Activated T-cell treated with anti-CD3 and anti-CD28 coated beads, Interleukin-2, amount 50 U/mL, for 24 hours (primary cell): Measurements from ENCODE around the gene NID1.

Experiments
- DNase-seq: peaks from one replicate; pipeline ENCODE4 v3.0.0-alpha.2; 2020
- H3K27ac Mint-ChIP-seq: 2 replicates; pipeline ENCODE4 v1.8.0; 2020; ENCODE audit warnings: mild to moderate bottlenecking, mixed read lengths
- H3K27me3 Mint-ChIP-seq: 2 replicates; pipeline ENCODE4 v1.8.0; 2020; ENCODE audit warnings: mixed read lengths
- H3K36me3 Mint-ChIP-seq: 2 replicates; pipeline ENCODE4 v1.8.0; 2020; ENCODE audit warnings: low read depth, mixed read lengths
- H3K4me1 Mint-ChIP-seq: 2 replicates; pipeline ENCODE4 v1.8.0; 2020; ENCODE audit warnings: low read depth, mixed read lengths
- H3K4me3 Mint-ChIP-seq: 2 replicates; pipeline ENCODE4 v1.8.0; 2020; ENCODE audit warnings: mild to moderate bottlenecking, moderate library complexity, mixed read lengths
- H3K9me3 Mint-ChIP-seq: 2 replicates; pipeline ENCODE4 v1.8.0; 2020; ENCODE audit warnings: mixed read lengths

Gene NID1

GRCh38 chr1:236038034-236038433 lies 26.9 kb downstream of the NID1 start:
- peaks cover 1% of the 10 kb centered on the region for H3K9me3 Mint-ChIP-seq
- no peaks in the 10 kb centered on the region for H3K36me3 Mint-ChIP-seq
- no peak overlapping the region for H3K27ac Mint-ChIP-seq
- H3K4me1 Mint-ChIP-seq: no peaks in the 10 kb centered on the region
- no peak overlapping the region for H3K4me3 Mint-ChIP-seq
- peaks cover 10% of the 10 kb centered on the region for H3K27me3 Mint-ChIP-seq
- no peak for DNase-seq

- Mint-ChIP-seq H3K36me3 (no peaks in the 10 kb centered on the region), H3K9me3 (no peaks in the 10 kb centered on the region), H3K27me3 (no peaks in the 10 kb centered on the region), H3K4me1 (no peaks in the 10 kb centered on the region), H3K27ac (no peak overlapping the region), H3K4me3 (no peak overlapping the region)
- no peak for DNase-seq
Observed at GRCh38 chr1:236035681-236036101, 29.2 kb downstream of the NID1 start.

- no peak for DNase-seq
- Mint-ChIP-seq H3K27me3 (no peaks in the 10 kb centered on the region), H3K36me3 (no peaks in the 10 kb centered on the region), H3K4me1 (no peaks in the 10 kb centered on the region), H3K27ac (no peak overlapping the region), H3K9me3 (no peaks in the 10 kb centered on the region), H3K4me3 (no peak overlapping the region)
Observed at GRCh38 chr1:236033336-236033735, 31.6 kb downstream of the NID1 start.

GRCh38 chr1:236030534-236030933 lies 34.4 kb downstream of the NID1 start:
- no peaks in the 10 kb centered on the region for H3K9me3 Mint-ChIP-seq
- H3K27ac Mint-ChIP-seq: no peak overlapping the region
- DNase-seq: no peak
- H3K4me1 Mint-ChIP-seq: peaks cover 11% of the 10 kb centered on the region
- no peaks in the 10 kb centered on the region for H3K27me3 Mint-ChIP-seq
- H3K4me3 Mint-ChIP-seq: no peak overlapping the region
- no peaks in the 10 kb centered on the region for H3K36me3 Mint-ChIP-seq

- Mint-ChIP-seq H3K27me3 (no peaks in the 10 kb centered on the region), H3K4me3 (no peak overlapping the region), H3K4me1 (peaks cover 11% of the 10 kb centered on the region), H3K27ac (no peak overlapping the region), H3K9me3 (no peaks in the 10 kb centered on the region), H3K36me3 (no peaks in the 10 kb centered on the region)
- DNase-seq: no peak
Observed at GRCh38 chr1:236029428-236029940, 35.4 kb downstream of the NID1 start.

GRCh38 chr1:236027104-236027503 lies 37.8 kb downstream of the NID1 start:
- Mint-ChIP-seq H3K27ac (no peak overlapping the region), H3K9me3 (no peaks in the 10 kb centered on the region), H3K4me3 (no peak overlapping the region), H3K27me3 (no peaks in the 10 kb centered on the region), H3K36me3 (no peaks in the 10 kb centered on the region), H3K4me1 (peaks cover 11% of the 10 kb centered on the region)
- DNase-seq: no peak

- Mint-ChIP-seq H3K27ac (no peak overlapping the region), H3K36me3 (no peaks in the 10 kb centered on the region), H3K9me3 (no peaks in the 10 kb centered on the region), H3K27me3 (no peaks in the 10 kb centered on the region), H3K4me1 (peaks cover 11% of the 10 kb centered on the region), H3K4me3 (no peak overlapping the region)
- DNase-seq: no peak
Observed at GRCh38 chr1:236025836-236026235, 39.1 kb downstream of the NID1 start.

- Mint-ChIP-seq H3K4me1 (peaks cover 11% of the 10 kb centered on the region), H3K27me3 (no peaks in the 10 kb centered on the region), H3K27ac (no peak overlapping the region), H3K36me3 (no peaks in the 10 kb centered on the region), H3K9me3 (no peaks in the 10 kb centered on the region), H3K4me3 (no peak overlapping the region)
- DNase-seq: no peak
Observed at GRCh38 chr1:236024641-236025040, 40.2 kb downstream of the NID1 start.

- peaks cover 11% of the 10 kb centered on the region for H3K4me1 Mint-ChIP-seq
- no peak overlapping the region for H3K27ac Mint-ChIP-seq
- H3K9me3 Mint-ChIP-seq: no peaks in the 10 kb centered on the region
- no peaks in the 10 kb centered on the region for H3K36me3 Mint-ChIP-seq
- H3K4me3 Mint-ChIP-seq: no peak overlapping the region
- DNase-seq: no peak
- no peaks in the 10 kb centered on the region for H3K27me3 Mint-ChIP-seq
Observed at GRCh38 chr1:236023926-236024565, 40.8 kb downstream of the NID1 start.

- Mint-ChIP-seq H3K9me3 (no peaks in the 10 kb centered on the region), H3K36me3 (no peaks in the 10 kb centered on the region)
- no peak for DNase-seq
Observed at GRCh38 chr1:236021424-236022135, 43.3 kb downstream of the NID1 start.

GRCh38 chr1:236020359-236021219 lies 44.3 kb downstream of the NID1 start:
- Mint-ChIP-seq H3K27me3 (no peaks in the 10 kb centered on the region), H3K4me3 (no peak overlapping the region), H3K4me1 (no peaks in the 10 kb centered on the region), H3K9me3 (no peaks in the 10 kb centered on the region), H3K27ac (no peak overlapping the region), H3K36me3 (no peaks in the 10 kb centered on the region)
- no peak for DNase-seq

More at GRCh38 chr1:236021424-236022135, 43.3 kb downstream of the NID1 start:
- H3K4me3 Mint-ChIP-seq: no peak overlapping the region
- H3K4me1 Mint-ChIP-seq: peaks cover 4% of the 10 kb centered on the region
- H3K27ac Mint-ChIP-seq: no peak overlapping the region
- H3K27me3 Mint-ChIP-seq: no peaks in the 10 kb centered on the region

GRCh38 chr1:236018885-236019453 lies 45.9 kb downstream of the NID1 start:
- H3K9me3 Mint-ChIP-seq: no peaks in the 10 kb centered on the region
- no peak overlapping the region for H3K27ac Mint-ChIP-seq
- no peak for DNase-seq
- no peaks in the 10 kb centered on the region for H3K36me3 Mint-ChIP-seq
- H3K4me3 Mint-ChIP-seq: no peak overlapping the region
- no peaks in the 10 kb centered on the region for H3K27me3 Mint-ChIP-seq
- H3K4me1 Mint-ChIP-seq: no peaks in the 10 kb centered on the region

GRCh38 chr1:236016782-236017400 lies 48.0 kb downstream of the NID1 start:
- Mint-ChIP-seq H3K4me1 (no peaks in the 10 kb centered on the region), H3K4me3 (no peak overlapping the region), H3K36me3 (no peaks in the 10 kb centered on the region), H3K27me3 (no peaks in the 10 kb centered on the region), H3K27ac (no peak overlapping the region), H3K9me3 (no peaks in the 10 kb centered on the region)
- no peak for DNase-seq

- no peak for DNase-seq
- Mint-ChIP-seq H3K4me1 (no peaks in the 10 kb centered on the region), H3K9me3 (no peaks in the 10 kb centered on the region), H3K27ac (no peak overlapping the region), H3K4me3 (no peak overlapping the region), H3K36me3 (no peaks in the 10 kb centered on the region), H3K27me3 (no peaks in the 10 kb centered on the region)
Observed at GRCh38 chr1:236016083-236016482, 48.8 kb downstream of the NID1 start.
